Trophoblast cell (in vitro differentiated cells and primary cell): ENCODE results near the gene RWDD1.
"Not testable (repeated sequence)": the region's sequence is repeated elsewhere in the genome, so short reads cannot be mapped to it uniquely, and the experiment has no call there.

Experiments used
- DNase-seq, 2 donors: peaks; one replicate each; pipeline ENCODE4 v3.0.0-alpha.2; 2016
- H2AFZ ChIP-seq: 2 replicates; pipeline ENCODE4 v1.6.1; 2013; ENCODE audit warnings: low read length, moderate library complexity, mild to moderate bottlenecking; ENCODE audit not compliant: insufficient read depth, poor library complexity
- H2AK5ac ChIP-seq: 2 replicates; pipeline ENCODE4 v1.6.1; 2013; ENCODE audit warnings: mild to moderate bottlenecking, low read length
- H2BK120ac ChIP-seq: 2 replicates; pipeline ENCODE4 v1.6.1; 2013; ENCODE audit warnings: low read length, mild to moderate bottlenecking, moderate library complexity; ENCODE audit not compliant: insufficient read depth, poor library complexity
- H2BK12ac ChIP-seq: 2 replicates; pipeline ENCODE4 v1.6.1; 2013; ENCODE audit warnings: mild to moderate bottlenecking, low read length, moderate library complexity
- H2BK5ac ChIP-seq: 2 replicates; pipeline ENCODE4 v1.6.1; 2013; ENCODE audit warnings: low read length, low read depth, moderate library complexity, mild to moderate bottlenecking; ENCODE audit not compliant: poor library complexity
- H3K14ac ChIP-seq: 2 replicates; pipeline ENCODE4 v1.6.1; 2013; ENCODE audit warnings: mild to moderate bottlenecking, low read length
- H3K18ac ChIP-seq: 2 replicates; pipeline ENCODE4 v1.6.1; 2013; ENCODE audit warnings: mild to moderate bottlenecking, low read length
- H3K23ac ChIP-seq: 2 replicates; pipeline ENCODE4 v1.6.1; 2013; ENCODE audit warnings: low read length
- H3K27ac ChIP-seq: 2 replicates; pipeline ENCODE4 v1.5.1; 2013; ENCODE audit warnings: low read depth, mild to moderate bottlenecking, inconsistent platforms, low read length, moderate library complexity
- H3K27me3 ChIP-seq: 2 replicates; pipeline ENCODE4 v1.6.1; 2013; ENCODE audit warnings: inconsistent platforms, mild to moderate bottlenecking, low read length, moderate library complexity; ENCODE audit not compliant: insufficient read depth
- H3K36me3 ChIP-seq, 2 experiments: 1 replicate in 1 of 2; 2 replicates in 1 of 2; pipeline ENCODE4 v1.6.1; 2013; ENCODE audit warnings: low read length in 2 of 2, mild to moderate bottlenecking in 2 of 2, moderate library complexity in 1 of 2; ENCODE audit not compliant: insufficient read depth in 2 of 2, control insufficient read depth in 1 of 2
- H3K4ac ChIP-seq: 2 replicates; pipeline ENCODE4 v1.6.1; 2013; ENCODE audit warnings: low read depth, mild to moderate bottlenecking, low read length, moderate library complexity
- H3K4me1 ChIP-seq, 2 experiments: 1 replicate in 1 of 2; 2 replicates in 1 of 2; pipeline ENCODE4 v1.6.1; 2013; ENCODE audit warnings: low read length in 2 of 2, mild to moderate bottlenecking in 2 of 2, moderate library complexity in 1 of 2; ENCODE audit not compliant: insufficient read depth in 2 of 2, control insufficient read depth in 1 of 2
- H3K4me2 ChIP-seq: 2 replicates; pipeline ENCODE4 v1.6.1; 2013; ENCODE audit warnings: inconsistent platforms, mild to moderate bottlenecking, low read length, moderate library complexity
- H3K4me3 ChIP-seq: 2 replicates; pipeline ENCODE4 v1.5.1; 2013; ENCODE audit warnings: mild to moderate bottlenecking, low read depth, low read length, inconsistent platforms
- H3K79me1 ChIP-seq: one replicate; pipeline ENCODE4 v1.6.1; 2013; ENCODE audit warnings: low read length
- H3K79me2 ChIP-seq: 2 replicates; pipeline ENCODE4 v1.6.1; 2013; ENCODE audit warnings: low read length, mild to moderate bottlenecking; ENCODE audit not compliant: control insufficient read depth, insufficient read depth, poor library complexity
- H3K9ac ChIP-seq: 2 replicates; pipeline ENCODE4 v1.6.1; 2013; ENCODE audit warnings: mild to moderate bottlenecking, low read length
- H3K9me3 ChIP-seq: 2 replicates; pipeline ENCODE4 v1.6.1; 2013; ENCODE audit warnings: low read depth, mild to moderate bottlenecking, control low read depth, inconsistent platforms, low read length; ENCODE audit not compliant: insufficient read depth
- H4K12ac ChIP-seq: 2 replicates; pipeline ENCODE4 v1.6.1; 2013; ENCODE audit warnings: low read depth, mild to moderate bottlenecking, low read length, moderate library complexity
- H4K8ac ChIP-seq: 2 replicates; pipeline ENCODE4 v1.6.1; 2013; ENCODE audit warnings: low read depth, mild to moderate bottlenecking, low read length, moderate library complexity
- H4K91ac ChIP-seq: one replicate; pipeline ENCODE4 v1.6.1; 2013; ENCODE audit warnings: low read depth, mild to moderate bottlenecking, low read length, moderate library complexity
- WGBS: extraction: QIAGEN DNeasy Blood & Tissue Kit; methylation state at CpG from one replicate; pipeline ENCODE4 v1.1.7; 2013; ENCODE audit warnings: missing lambda C conversion rate; ENCODE audit not compliant: insufficient read length, insufficient coverage; ENCODE audit errors: extremely low coverage; 5-methylcytosine and 5-hydroxymethylcytosine counted together

RWDD1 gene

DNA sequence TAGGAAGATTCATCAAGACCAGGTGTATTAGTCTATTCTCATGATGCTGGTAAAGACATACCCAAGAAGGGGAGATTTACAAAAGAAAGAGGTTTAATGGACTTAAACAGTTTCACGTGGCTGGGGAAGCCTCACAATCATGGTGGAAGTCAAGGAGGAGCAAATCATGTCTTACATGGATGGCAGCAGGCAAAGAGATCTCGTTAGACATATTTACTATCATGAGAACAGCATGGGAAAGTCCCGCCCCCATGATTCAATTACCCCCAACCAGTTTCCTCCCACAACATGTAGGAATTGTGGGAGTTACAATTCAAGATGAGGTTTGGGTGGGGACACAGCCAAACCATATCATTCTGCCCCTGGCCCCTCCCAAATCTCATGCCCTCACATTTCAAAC is 32.6 kb downstream of the RWDD1 start:
- no CpG with 5 or more reads among the region's 3 CpGs for WGBS
- not testable (repeated sequence) for H2BK5ac ChIP-seq

DNA sequence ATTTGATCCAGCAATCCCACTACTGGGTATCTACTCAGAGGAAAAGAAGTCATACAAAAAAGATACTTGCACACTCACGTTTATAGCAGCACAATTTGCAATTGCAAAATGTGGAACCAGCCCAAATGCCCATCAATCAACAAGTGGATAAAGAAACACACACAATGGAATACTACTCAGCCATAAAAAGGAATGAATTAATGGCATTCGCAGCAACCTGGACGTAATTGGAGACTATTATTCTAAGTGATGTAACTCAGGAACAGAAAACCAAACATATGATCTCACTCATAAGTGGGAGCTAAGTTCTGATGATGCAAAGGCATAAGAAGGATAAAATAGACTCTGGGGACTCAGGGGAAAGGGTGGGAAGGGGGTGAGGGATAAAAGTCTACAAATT is 33.6 kb downstream of the RWDD1 start:
- H2BK120ac ChIP-seq, H2BK5ac ChIP-seq, H3K4me2 ChIP-seq, H3K9ac ChIP-seq, H2BK12ac ChIP-seq, H3K14ac ChIP-seq, H3K9me3 ChIP-seq, H3K4me1 ChIP-seq, H3K79me2 ChIP-seq, H2AFZ ChIP-seq, H4K12ac ChIP-seq, H3K18ac ChIP-seq, H4K8ac ChIP-seq, H3K4me3 ChIP-seq, H3K23ac ChIP-seq, DNase-seq, H3K27ac ChIP-seq, H3K79me1 ChIP-seq, H4K91ac ChIP-seq, H3K36me3 ChIP-seq, H3K27me3 ChIP-seq, H2AK5ac ChIP-seq, H3K4ac ChIP-seq: not testable (repeated sequence)
- WGBS: no CpG with 5 or more reads among the region's 3 CpGs

More for the DNA sequence above, 32.6 kb downstream of the RWDD1 start:
- not testable (repeated sequence) for H3K79me2 ChIP-seq, H3K4me3 ChIP-seq, H2AFZ ChIP-seq, H3K27ac ChIP-seq, H3K4me2 ChIP-seq, H4K8ac ChIP-seq, H4K12ac ChIP-seq, H4K91ac ChIP-seq, H3K9ac ChIP-seq, DNase-seq, H2BK120ac ChIP-seq, H3K9me3 ChIP-seq, H3K27me3 ChIP-seq, H3K4ac ChIP-seq, H3K14ac ChIP-seq, H2BK12ac ChIP-seq, H3K18ac ChIP-seq, H3K4me1 ChIP-seq, H2AK5ac ChIP-seq, H3K23ac ChIP-seq, H3K36me3 ChIP-seq, H3K79me1 ChIP-seq

DNA sequence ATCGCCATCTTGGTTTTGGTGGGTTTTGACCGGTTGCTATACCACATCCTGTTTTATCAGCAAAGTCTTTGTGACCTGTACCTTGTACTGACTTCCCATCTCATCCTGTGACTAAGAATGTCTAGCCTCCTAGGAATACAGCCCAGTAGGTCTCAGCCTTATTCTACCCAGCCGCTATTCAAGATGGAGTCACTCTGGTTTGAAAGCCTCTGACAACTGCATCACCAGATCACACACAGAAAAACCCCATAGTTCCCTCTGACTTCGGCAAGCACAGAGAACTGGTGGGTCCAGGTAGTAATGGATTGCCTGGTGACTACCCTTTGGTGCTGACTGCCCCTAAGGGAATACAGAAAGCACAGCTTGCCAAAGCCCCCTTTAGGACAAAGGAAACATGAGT is 34.6 kb downstream of the RWDD1 start:
- no peak overlapping the region for H4K8ac ChIP-seq
- no peak overlapping the region for H3K4ac ChIP-seq
- H3K9me3 ChIP-seq: no peaks in the 10 kb centered on the region
- H3K9ac ChIP-seq: no peak overlapping the region
- H3K23ac ChIP-seq: no peak overlapping the region
- no peak overlapping the region for H3K18ac ChIP-seq
- H3K27ac ChIP-seq: no peak overlapping the region
- H3K36me3 ChIP-seq: no peaks in the 10 kb centered on the region
- no peak overlapping the region for H3K4me2 ChIP-seq
- no peak overlapping the region for H2AK5ac ChIP-seq
- no peak overlapping the region for H3K4me3 ChIP-seq
- no peaks in the 10 kb centered on the region for H3K27me3 ChIP-seq
- no peak overlapping the region for H2BK12ac ChIP-seq
- no peak for DNase-seq
- H3K79me2 ChIP-seq: no peaks in the 10 kb centered on the region
- H3K4me1 ChIP-seq: no peaks in the 10 kb centered on the region
- no peak overlapping the region for H2BK120ac ChIP-seq
- no peak overlapping the region for H2AFZ ChIP-seq
- H3K79me1 ChIP-seq: no peaks in the 10 kb centered on the region
- no peak overlapping the region for H4K12ac ChIP-seq
- WGBS: no CpG with 5 or more reads among the region's 4 CpGs
- H3K14ac ChIP-seq: no peak overlapping the region
- H4K91ac ChIP-seq: no peak overlapping the region
- H2BK5ac ChIP-seq: no peak overlapping the region

DNA sequence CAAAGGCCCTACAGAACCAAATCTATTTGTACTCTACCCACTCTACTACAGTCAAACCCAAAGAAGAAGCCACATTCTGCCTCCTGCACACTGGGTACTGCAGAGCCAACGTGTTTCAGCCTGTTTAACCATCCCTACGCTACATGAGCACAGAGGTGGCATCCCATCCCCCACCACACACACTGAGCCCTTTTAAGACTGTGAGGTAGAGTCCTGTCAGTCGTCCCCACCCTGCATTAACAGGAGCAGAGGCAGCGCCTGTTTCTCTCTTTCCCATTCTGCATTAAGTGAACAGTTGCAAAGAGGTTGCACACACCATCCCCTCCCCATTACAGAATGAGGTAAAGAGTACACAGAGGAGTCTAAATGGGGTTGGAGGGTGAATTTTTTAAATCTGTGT is 39.8 kb downstream of the RWDD1 start:
- H2BK12ac ChIP-seq: no peak overlapping the region
- no peak overlapping the region for H3K4ac ChIP-seq
- H3K14ac ChIP-seq: no peak overlapping the region
- H2BK5ac ChIP-seq: no peak overlapping the region
- H3K27ac ChIP-seq: no peak overlapping the region
- no peak overlapping the region for H2AFZ ChIP-seq
- no peak overlapping the region for H4K12ac ChIP-seq
- no peaks in the 10 kb centered on the region for H3K9me3 ChIP-seq
- peaks cover 2% of the 10 kb centered on the region for H3K79me2 ChIP-seq
- no peak overlapping the region for H3K9ac ChIP-seq
- no peak overlapping the region for H3K23ac ChIP-seq
- no peaks in the 10 kb centered on the region for H3K4me1 ChIP-seq
- H3K79me1 ChIP-seq: peaks cover 2% of the 10 kb centered on the region
- H2AK5ac ChIP-seq: no peak overlapping the region
- no peaks in the 10 kb centered on the region for H3K27me3 ChIP-seq
- no peak overlapping the region for H3K18ac ChIP-seq
- no peak overlapping the region for H2BK120ac ChIP-seq
- no peak overlapping the region for H3K4me2 ChIP-seq
- no CpG with 5 or more reads among the region's 4 CpGs for WGBS
- no peak overlapping the region for H4K91ac ChIP-seq
- no peak for DNase-seq
- H3K36me3 ChIP-seq: no peaks in the 10 kb centered on the region
- no peak overlapping the region for H3K4me3 ChIP-seq
- H4K8ac ChIP-seq: no peak overlapping the region
